ENCODE results near the gene OR51B5. TPM values are rescaled to one million over a fixed set of nuclear protein-coding genes. Genes with fewer than 3 reads are reported as not detected.

Gene OR51B5
- total RNA-seq, 1 donor from 2014 or later = not detected

Small RNAs within 50 kb of the gene (small RNA-seq; reads per million reads assigned to genes)
- gene AC104389.3 = not detected

Other genes with a start within 250 kb of the OR51B5 start
- not detected in 2 replicates for gene OR52A5, start 205.2 kb downstream of the OR51B5 start, total RNA-seq (ENCODE audit: low replicate concordance)
- gene OR52A1, start 188.8 kb downstream of the OR51B5 start, total RNA-seq (ENCODE audit: low replicate concordance) = not detected in 2 replicates
- not detected in 2 replicates for gene OR51V1, start 142.8 kb downstream of the OR51B5 start, total RNA-seq (ENCODE audit: low replicate concordance)
- gene HBB, start 116.5 kb downstream of the OR51B5 start, total RNA-seq (ENCODE audit: low replicate concordance) = not detected in 2 replicates
- gene HBD, start 109.0 kb downstream of the OR51B5 start, total RNA-seq (ENCODE audit: low replicate concordance) = not detected in 2 replicates
- not detected in 2 replicates for gene HBG1, start 93.7 kb downstream of the OR51B5 start, total RNA-seq (ENCODE audit: low replicate concordance)
- not detected in 2 replicates for gene HBG2, start 88.7 kb downstream of the OR51B5 start, total RNA-seq (ENCODE audit: low replicate concordance)
- not detected in 2 replicates for gene HBE1, start 73.6 kb downstream of the OR51B5 start, total RNA-seq (ENCODE audit: low replicate concordance)
- gene OR51B4, start 41.6 kb downstream of the OR51B5 start, total RNA-seq (ENCODE audit: low replicate concordance) = 0.22 TPM in 1 of 2 replicates, not detected in the other
- 0.40 TPM in 1 of 2 replicates, not detected in the other for gene OR51B2, start 19.2 kb downstream of the OR51B5 start, total RNA-seq (ENCODE audit: low replicate concordance)
- not detected in 2 replicates for gene OR51B6, start 8.0 kb upstream of the OR51B5 start, total RNA-seq (ENCODE audit: low replicate concordance)
- gene OR51M1, start 40.3 kb upstream of the OR51B5 start, total RNA-seq (ENCODE audit: low replicate concordance) = not detected in 2 replicates
- not detected in 2 replicates for gene OR51Q1, start 78.6 kb upstream of the OR51B5 start, total RNA-seq (ENCODE audit: low replicate concordance)
- 0.15 TPM in 1 of 2 replicates, not detected in the other for gene OR51I1, start 98.0 kb upstream of the OR51B5 start, total RNA-seq (ENCODE audit: low replicate concordance)
- gene OR51I2, start 105.8 kb upstream of the OR51B5 start, total RNA-seq (ENCODE audit: low replicate concordance) = not detected in 2 replicates
- gene OR52D1, start 145.2 kb upstream of the OR51B5 start, total RNA-seq (ENCODE audit: low replicate concordance) = not detected in 2 replicates
- 0.37 and 0.39 TPM in 2 replicates for gene UBQLN3, start 166.4 kb upstream of the OR51B5 start, total RNA-seq (ENCODE audit: low replicate concordance)
- 0.19 and 0.90 TPM in 2 replicates for gene UBQLNL, start 173.2 kb upstream of the OR51B5 start, total RNA-seq (ENCODE audit: low replicate concordance)
- gene OR52H1, start 205.0 kb upstream of the OR51B5 start, total RNA-seq (ENCODE audit: low replicate concordance) = not detected in 2 replicates
- gene OR52B6, start 237.4 kb upstream of the OR51B5 start, total RNA-seq (ENCODE audit: low replicate concordance) = not detected in 2 replicates

Data from neural progenitor cell (in vitro differentiated cells).